ENCODE measurements around the gene RPL32.

RPL32 gene

DNA sequence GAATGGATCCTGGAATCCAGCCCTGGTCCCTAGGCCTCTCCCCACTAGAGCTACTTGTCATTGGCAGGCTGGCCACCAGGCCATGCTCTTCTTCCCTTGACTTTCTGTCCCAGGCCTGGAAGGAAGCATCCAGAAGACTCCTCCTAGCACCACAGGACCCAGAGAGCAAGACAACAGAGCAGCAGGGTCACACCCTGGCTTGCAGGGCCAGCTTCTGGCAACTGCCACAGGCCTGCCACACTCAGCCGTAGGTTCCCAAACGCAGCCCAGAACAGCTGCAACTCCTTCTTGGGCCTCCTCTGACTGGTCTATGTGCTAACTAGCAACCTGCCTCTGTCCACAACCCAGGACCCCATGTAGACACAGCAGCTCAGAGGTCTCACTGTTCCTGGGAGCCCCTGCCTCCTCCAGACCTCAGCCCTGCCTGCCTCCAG lies 36.8 kb upstream of the RPL32 start:
- no peak for TF ChIP-seq ZBTB7A (IDR thresholded peaks at IDR 0.05; ENCODE audit: low read depth)
- TF ChIP-seq, protein P1, sequence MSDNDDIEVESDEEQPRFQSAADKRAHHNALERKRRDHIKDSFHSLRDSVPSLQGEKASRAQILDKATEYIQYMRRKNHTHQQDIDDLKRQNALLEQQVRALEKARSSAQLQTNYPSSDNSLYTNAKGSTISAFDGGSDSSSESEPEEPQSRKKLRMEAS (IDR thresholded peaks at IDR 0.05) = no peak
- TF ChIP-seq, protein P2, sequence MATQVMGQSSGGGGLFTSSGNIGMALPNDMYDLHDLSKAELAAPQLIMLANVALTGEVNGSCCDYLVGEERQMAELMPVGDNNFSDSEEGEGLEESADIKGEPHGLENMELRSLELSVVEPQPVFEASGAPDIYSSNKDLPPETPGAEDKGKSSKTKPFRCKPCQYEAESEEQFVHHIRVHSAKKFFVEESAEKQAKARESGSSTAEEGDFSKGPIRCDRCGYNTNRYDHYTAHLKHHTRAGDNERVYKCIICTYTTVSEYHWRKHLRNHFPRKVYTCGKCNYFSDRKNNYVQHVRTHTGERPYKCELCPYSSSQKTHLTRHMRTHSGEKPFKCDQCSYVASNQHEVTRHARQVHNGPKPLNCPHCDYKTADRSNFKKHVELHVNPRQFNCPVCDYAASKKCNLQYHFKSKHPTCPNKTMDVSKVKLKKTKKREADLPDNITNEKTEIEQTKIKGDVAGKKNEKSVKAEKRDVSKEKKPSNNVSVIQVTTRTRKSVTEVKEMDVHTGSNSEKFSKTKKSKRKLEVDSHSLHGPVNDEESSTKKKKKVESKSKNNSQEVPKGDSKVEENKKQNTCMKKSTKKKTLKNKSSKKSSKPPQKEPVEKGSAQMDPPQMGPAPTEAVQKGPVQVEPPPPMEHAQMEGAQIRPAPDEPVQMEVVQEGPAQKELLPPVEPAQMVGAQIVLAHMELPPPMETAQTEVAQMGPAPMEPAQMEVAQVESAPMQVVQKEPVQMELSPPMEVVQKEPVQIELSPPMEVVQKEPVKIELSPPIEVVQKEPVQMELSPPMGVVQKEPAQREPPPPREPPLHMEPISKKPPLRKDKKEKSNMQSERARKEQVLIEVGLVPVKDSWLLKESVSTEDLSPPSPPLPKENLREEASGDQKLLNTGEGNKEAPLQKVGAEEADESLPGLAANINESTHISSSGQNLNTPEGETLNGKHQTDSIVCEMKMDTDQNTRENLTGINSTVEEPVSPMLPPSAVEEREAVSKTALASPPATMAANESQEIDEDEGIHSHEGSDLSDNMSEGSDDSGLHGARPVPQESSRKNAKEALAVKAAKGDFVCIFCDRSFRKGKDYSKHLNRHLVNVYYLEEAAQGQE (IDR thresholded peaks at IDR 0.05; ENCODE audit: low read depth) = no peak
- TF ChIP-seq TAF1 (IDR thresholded peaks at IDR 0.05; ENCODE audit: low read depth) = no peak
- TF ChIP-seq NFIC (IDR thresholded peaks at IDR 0.05) = no peak
- no peak for TF ChIP-seq YY1 (IDR thresholded peaks at IDR 0.05; ENCODE audit: low read depth)
- TF ChIP-seq, protein P3, sequence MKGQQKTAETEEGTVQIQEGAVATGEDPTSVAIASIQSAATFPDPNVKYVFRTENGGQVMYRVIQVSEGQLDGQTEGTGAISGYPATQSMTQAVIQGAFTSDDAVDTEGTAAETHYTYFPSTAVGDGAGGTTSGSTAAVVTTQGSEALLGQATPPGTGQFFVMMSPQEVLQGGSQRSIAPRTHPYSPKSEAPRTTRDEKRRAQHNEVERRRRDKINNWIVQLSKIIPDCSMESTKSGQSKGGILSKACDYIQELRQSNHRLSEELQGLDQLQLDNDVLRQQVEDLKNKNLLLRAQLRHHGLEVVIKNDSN (IDR thresholded peaks at IDR 0.05) = no peak
- TF ChIP-seq FOXM1 (IDR thresholded peaks at IDR 0.05; ENCODE audit: borderline replicate concordance, low read depth) = no peak
- no peak for TF ChIP-seq CEBPB (IDR thresholded peaks at IDR 0.05)
- no peak for TF ChIP-seq CREB1 (IDR thresholded peaks at IDR 0.05; ENCODE audit: low read depth)
- TF ChIP-seq TEAD4 (IDR thresholded peaks at IDR 0.05) = no peak
- no peak for TF ChIP-seq RAD21 (IDR thresholded peaks at IDR 0.05; ENCODE audit: low read depth)
- TF ChIP-seq TCF12 (IDR thresholded peaks at IDR 0.05; ENCODE audit: low read depth) = no peak
- no peak for TF ChIP-seq EGR1 (IDR thresholded peaks at IDR 0.05)
- TF ChIP-seq EP300 (IDR thresholded peaks at IDR 0.05; ENCODE audit: borderline replicate concordance) = no peak

GRCh38 chr3:12877040-12877439 lies 35.7 kb upstream of the RPL32 start:
- no peak for TF ChIP-seq TAF1 (IDR thresholded peaks at IDR 0.05; ENCODE audit: low read depth)
- TF ChIP-seq CREB1 (IDR thresholded peaks at IDR 0.05; ENCODE audit: low read depth) = no peak
- no peak for TF ChIP-seq EP300 (IDR thresholded peaks at IDR 0.05; ENCODE audit: borderline replicate concordance)
- TF ChIP-seq ZBTB7A (IDR thresholded peaks at IDR 0.05; ENCODE audit: low read depth) = no peak
- no peak for TF ChIP-seq RAD21 (IDR thresholded peaks at IDR 0.05; ENCODE audit: low read depth)
- TF ChIP-seq, protein P2 (IDR thresholded peaks at IDR 0.05; ENCODE audit: low read depth) = no peak
- no peak for TF ChIP-seq NFIC (IDR thresholded peaks at IDR 0.05)
- TF ChIP-seq FOXM1 (IDR thresholded peaks at IDR 0.05; ENCODE audit: borderline replicate concordance, low read depth) = no peak

GRCh38 chr3:12875857-12876836 lies 34.8 kb upstream of the RPL32 start:
- TF ChIP-seq FOXM1 (IDR thresholded peaks at IDR 0.05; ENCODE audit: borderline replicate concordance, low read depth) (no peak), NFIC (IDR thresholded peaks at IDR 0.05) (no peak), TCF12 (IDR thresholded peaks at IDR 0.05; ENCODE audit: low read depth) (no peak), CEBPB (IDR thresholded peaks at IDR 0.05) (no peak), YY1 (IDR thresholded peaks at IDR 0.05; ENCODE audit: low read depth) (no peak)
- TF ChIP-seq, protein P2 (IDR thresholded peaks at IDR 0.05; ENCODE audit: low read depth) = no peak

DNA sequence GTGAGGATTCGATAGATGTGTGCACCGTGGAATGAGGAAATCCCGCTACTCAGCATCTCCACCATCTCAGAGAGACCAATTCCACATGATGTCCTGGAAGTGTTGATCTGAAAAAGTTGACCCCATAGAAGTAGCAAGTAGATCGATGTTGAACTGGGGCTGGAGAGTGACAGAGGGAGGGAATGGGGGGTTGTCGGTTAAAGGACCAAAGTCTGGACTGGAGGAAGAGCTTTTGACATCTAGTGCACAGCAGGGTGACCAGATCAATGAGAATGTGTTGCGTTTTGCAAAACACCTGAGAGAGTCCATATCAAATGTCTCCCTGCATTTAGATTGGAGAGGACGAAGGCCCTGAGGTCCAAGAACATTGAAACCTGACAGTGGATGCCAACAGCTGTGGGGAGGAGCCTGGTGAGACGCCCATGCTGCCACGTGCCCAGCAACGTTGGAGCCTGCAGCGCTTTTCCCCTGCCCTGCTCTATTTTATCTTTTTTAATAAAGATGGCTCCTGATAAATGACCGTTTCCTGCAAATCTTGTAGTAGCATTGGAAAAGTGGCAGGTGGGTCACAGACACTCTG lies 30.1 kb upstream of the RPL32 start:
- TF ChIP-seq EGR1 (IDR thresholded peaks at IDR 0.05) (no peak), FOXM1 (IDR thresholded peaks at IDR 0.05; ENCODE audit: borderline replicate concordance, low read depth) (no peak), EP300 (IDR thresholded peaks at IDR 0.05; ENCODE audit: borderline replicate concordance) (no peak), RAD21 (IDR thresholded peaks at IDR 0.05; ENCODE audit: low read depth) (no peak), YY1 (IDR thresholded peaks at IDR 0.05; ENCODE audit: low read depth) (no peak), NFIC (IDR thresholded peaks at IDR 0.05) (no peak), CREB1 (IDR thresholded peaks at IDR 0.05; ENCODE audit: low read depth) (no peak), ZBTB7A (IDR thresholded peaks at IDR 0.05; ENCODE audit: low read depth) (no peak), TCF12 (IDR thresholded peaks at IDR 0.05; ENCODE audit: low read depth) (no peak), TEAD4 (IDR thresholded peaks at IDR 0.05) (no peak), TAF1 (IDR thresholded peaks at IDR 0.05; ENCODE audit: low read depth) (no peak)
- TF ChIP-seq, protein P1 (IDR thresholded peaks at IDR 0.05) = no peak
- TF ChIP-seq, protein P2 (IDR thresholded peaks at IDR 0.05; ENCODE audit: low read depth) = no peak
- TF ChIP-seq, protein P3 (IDR thresholded peaks at IDR 0.05) = no peak

All from Ishikawa (cell line).